HepG2 (cell line): ENCODE data around the gene LDB3. TPM values are rescaled to one million over a fixed set of nuclear protein-coding genes. Genes with fewer than 3 reads are reported as not detected.

ENCODE experiments used
- HNF1A ChIP-seq, 2 experiments: sonication (generic) in 1 of 2; formaldehyde crosslinking in 1 of 2; IDR thresholded peaks; 2 replicates each; pipeline versions ENCODE4 v1.4.0 to v1.6.1; 2016 to 2020; ENCODE audit warnings: borderline replicate concordance in 1 of 2, low read depth in 1 of 2, mild to moderate bottlenecking in 1 of 2, missing genetic modification reagents in 1 of 2
- MXI1 ChIP-seq: IDR thresholded peaks from 3 replicates; pipeline ENCODE4 v1.6.1; 2012; ENCODE audit warnings: low read depth, low read length, inconsistent platforms, borderline replicate concordance
- PAWR ChIP-seq: sonication (generic); formaldehyde crosslinking; IDR thresholded peaks from 2 replicates; pipeline ENCODE4 v1.4.0; 2020; ENCODE audit warnings: missing genetic modification reagents, mild to moderate bottlenecking, borderline replicate concordance
- PHB2 ChIP-seq: fragments of 450-650 bp; IDR thresholded peaks from 2 replicates; pipeline ENCODE4 v1.6.1; 2018; ENCODE audit not compliant: partially characterized antibody
- POGZ ChIP-seq: sonication (generic); formaldehyde crosslinking; IDR thresholded peaks from 2 replicates; pipeline ENCODE4 v1.4.0; 2020; ENCODE audit warnings: mild to moderate bottlenecking, missing genetic modification reagents
- SNRNP70 ChIP-seq: fragments of 200-400 bp; formaldehyde crosslinking; IDR thresholded peaks from 2 replicates; pipeline ENCODE4 v1.6.1; 2017; ENCODE audit warnings: mild to moderate bottlenecking, low read depth, low read length, moderate library complexity
- STAT6 ChIP-seq: sonication (generic); formaldehyde crosslinking; IDR thresholded peaks from 2 replicates; pipeline ENCODE4 v1.4.0; 2020; ENCODE audit warnings: missing genetic modification reagents, mild to moderate bottlenecking, borderline replicate concordance
- TBL1XR1 ChIP-seq: fragments of 150-350 bp; IDR thresholded peaks from 2 replicates; pipeline ENCODE4 v1.6.1; 2014; ENCODE audit warnings: borderline replicate concordance, low read length; ENCODE audit not compliant: partially characterized antibody
- ZFX ChIP-seq: sonication (generic); formaldehyde crosslinking; IDR thresholded peaks from 2 replicates; pipeline ENCODE4 v1.4.0; 2020; ENCODE audit warnings: mild to moderate bottlenecking, low read depth, missing genetic modification reagents, moderate library complexity
- ZNF441 ChIP-seq: sonication (generic); formaldehyde crosslinking; IDR thresholded peaks from 2 replicates; pipeline ENCODE4 v1.7.0; 2021; ENCODE audit warnings: missing genetic modification reagents, borderline replicate concordance
- polyA plus RNA-seq, 8 experiments: library from polyadenylated mRNA; depleted of rRNA in 3 of 8; stranded (reverse) in 7 of 8; unstranded in 1 of 8; fragments of >200 nt; fragmentation: Illumina TruSeq in 4 of 8; extraction: Trizol in 4 of 8; gene quantifications; 2 replicates each; pipeline versions ENCODE4 v1.2.1 to v1.2.3, GENCODE V29; 2011 to 2016; ENCODE audit warnings: low read depth in 4 of 8, missing spikeins in 1 of 8, mixed read lengths in 1 of 8; ENCODE audit not compliant: insufficient read depth in 1 of 8
- total RNA-seq, 5 experiments: library from RNA; depleted of rRNA; stranded (reverse); fragments of >200 nt; fragmentation: Illumina TruSeq; extraction: Trizol; gene quantifications; 2 replicates each; pipeline ENCODE4 v1.2.3, GENCODE V29; 2016; ENCODE audit warnings: low read depth in 1 of 5
- TF ChIP-seq, protein P1 (sequence below): sonication (generic); formaldehyde crosslinking; IDR thresholded peaks from 2 replicates; pipeline ENCODE4 v1.4.0; 2020; ENCODE audit warnings: missing genetic modification reagents
- TF ChIP-seq, protein P2 (sequence below): sonication (generic); formaldehyde crosslinking; IDR thresholded peaks from 2 replicates; pipeline ENCODE4 v1.4.0; 2020; ENCODE audit warnings: missing genetic modification reagents, borderline replicate concordance

The LDB3 gene
- total and polyA plus RNA-seq, 2 of the 13 experiments (the other 11 are each of a cell fraction or from before 2014, with no cell fraction given), result not detected

- TF ChIP-seq, protein P1, sequence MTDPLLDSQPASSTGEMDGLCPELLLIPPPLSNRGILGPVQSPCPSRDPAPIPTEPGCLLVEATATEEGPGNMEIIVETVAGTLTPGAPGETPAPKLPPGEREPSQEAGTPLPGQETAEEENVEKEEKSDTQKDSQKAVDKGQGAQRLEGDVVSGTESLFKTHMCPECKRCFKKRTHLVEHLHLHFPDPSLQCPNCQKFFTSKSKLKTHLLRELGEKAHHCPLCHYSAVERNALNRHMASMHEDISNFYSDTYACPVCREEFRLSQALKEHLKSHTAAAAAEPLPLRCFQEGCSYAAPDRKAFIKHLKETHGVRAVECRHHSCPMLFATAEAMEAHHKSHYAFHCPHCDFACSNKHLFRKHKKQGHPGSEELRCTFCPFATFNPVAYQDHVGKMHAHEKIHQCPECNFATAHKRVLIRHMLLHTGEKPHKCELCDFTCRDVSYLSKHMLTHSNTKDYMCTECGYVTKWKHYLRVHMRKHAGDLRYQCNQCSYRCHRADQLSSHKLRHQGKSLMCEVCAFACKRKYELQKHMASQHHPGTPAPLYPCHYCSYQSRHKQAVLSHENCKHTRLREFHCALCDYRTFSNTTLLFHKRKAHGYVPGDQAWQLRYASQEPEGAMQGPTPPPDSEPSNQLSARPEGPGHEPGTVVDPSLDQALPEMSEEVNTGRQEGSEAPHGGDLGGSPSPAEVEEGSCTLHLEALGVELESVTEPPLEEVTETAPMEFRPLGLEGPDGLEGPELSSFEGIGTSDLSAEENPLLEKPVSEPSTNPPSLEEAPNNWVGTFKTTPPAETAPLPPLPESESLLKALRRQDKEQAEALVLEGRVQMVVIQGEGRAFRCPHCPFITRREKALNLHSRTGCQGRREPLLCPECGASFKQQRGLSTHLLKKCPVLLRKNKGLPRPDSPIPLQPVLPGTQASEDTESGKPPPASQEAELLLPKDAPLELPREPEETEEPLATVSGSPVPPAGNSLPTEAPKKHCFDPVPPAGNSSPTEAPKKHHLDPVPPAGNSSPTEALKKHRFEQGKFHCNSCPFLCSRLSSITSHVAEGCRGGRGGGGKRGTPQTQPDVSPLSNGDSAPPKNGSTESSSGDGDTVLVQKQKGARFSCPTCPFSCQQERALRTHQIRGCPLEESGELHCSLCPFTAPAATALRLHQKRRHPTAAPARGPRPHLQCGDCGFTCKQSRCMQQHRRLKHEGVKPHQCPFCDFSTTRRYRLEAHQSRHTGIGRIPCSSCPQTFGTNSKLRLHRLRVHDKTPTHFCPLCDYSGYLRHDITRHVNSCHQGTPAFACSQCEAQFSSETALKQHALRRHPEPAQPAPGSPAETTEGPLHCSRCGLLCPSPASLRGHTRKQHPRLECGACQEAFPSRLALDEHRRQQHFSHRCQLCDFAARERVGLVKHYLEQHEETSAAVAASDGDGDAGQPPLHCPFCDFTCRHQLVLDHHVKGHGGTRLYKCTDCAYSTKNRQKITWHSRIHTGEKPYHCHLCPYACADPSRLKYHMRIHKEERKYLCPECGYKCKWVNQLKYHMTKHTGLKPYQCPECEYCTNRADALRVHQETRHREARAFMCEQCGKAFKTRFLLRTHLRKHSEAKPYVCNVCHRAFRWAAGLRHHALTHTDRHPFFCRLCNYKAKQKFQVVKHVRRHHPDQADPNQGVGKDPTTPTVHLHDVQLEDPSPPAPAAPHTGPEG (CRISPR knock-in tag), result no peak
- TF ChIP-seq SNRNP70 (no peak), STAT6 (CRISPR knock-in tag) (peak; percentile 74; the same call in 1 of the 2 replicates), ZNF441 (CRISPR knock-in tag) (peak; percentile 55; the same call in 1 of the 2 replicates), MXI1 (peak; percentile 90; the same call in 2 of the 3 replicates), TBL1XR1 (peak; percentile 55), ZFX (CRISPR knock-in tag) (peak; percentile 43; the same call in 1 of the 2 replicates), PAWR (no peak), HNF1A (IDR thresholded peaks at IDR 0.05; ENCODE audit: low read depth) (peak; percentile 63; the same call in 1 of the 2 replicates), HNF1A (CRISPR knock-in tag; IDR thresholded peaks at IDR 0.05; ENCODE audit: borderline replicate concordance) (no peak), POGZ (peak; percentile 86), PHB2 (no peak)
- TF ChIP-seq, protein P2, sequence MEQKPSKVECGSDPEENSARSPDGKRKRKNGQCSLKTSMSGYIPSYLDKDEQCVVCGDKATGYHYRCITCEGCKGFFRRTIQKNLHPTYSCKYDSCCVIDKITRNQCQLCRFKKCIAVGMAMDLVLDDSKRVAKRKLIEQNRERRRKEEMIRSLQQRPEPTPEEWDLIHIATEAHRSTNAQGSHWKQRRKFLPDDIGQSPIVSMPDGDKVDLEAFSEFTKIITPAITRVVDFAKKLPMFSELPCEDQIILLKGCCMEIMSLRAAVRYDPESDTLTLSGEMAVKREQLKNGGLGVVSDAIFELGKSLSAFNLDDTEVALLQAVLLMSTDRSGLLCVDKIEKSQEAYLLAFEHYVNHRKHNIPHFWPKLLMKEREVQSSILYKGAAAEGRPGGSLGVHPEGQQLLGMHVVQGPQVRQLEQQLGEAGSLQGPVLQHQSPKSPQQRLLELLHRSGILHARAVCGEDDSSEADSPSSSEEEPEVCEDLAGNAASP (CRISPR knock-in tag), result peak; percentile 32; the same call in 1 of the 2 replicates
These were observed 107.0 kb downstream of the LDB3 start (continued) for GRCh38 chr10:86775056-86775869.
